ENCODE measurements around the gene VN1R4.
"Not testable (repeated sequence)": the region's sequence is repeated elsewhere in the genome, so short reads cannot be mapped to it uniquely, and the experiment has no call there.

VN1R4 gene, protein sequence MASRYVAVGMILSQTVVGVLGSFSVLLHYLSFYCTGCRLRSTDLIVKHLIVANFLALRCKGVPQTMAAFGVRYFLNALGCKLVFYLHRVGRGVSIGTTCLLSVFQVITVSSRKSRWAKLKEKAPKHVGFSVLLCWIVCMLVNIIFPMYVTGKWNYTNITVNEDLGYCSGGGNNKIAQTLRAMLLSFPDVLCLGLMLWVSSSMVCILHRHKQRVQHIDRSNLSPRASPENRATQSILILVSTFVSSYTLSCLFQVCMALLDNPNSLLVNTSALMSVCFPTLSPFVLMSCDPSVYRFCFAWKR

DNA sequence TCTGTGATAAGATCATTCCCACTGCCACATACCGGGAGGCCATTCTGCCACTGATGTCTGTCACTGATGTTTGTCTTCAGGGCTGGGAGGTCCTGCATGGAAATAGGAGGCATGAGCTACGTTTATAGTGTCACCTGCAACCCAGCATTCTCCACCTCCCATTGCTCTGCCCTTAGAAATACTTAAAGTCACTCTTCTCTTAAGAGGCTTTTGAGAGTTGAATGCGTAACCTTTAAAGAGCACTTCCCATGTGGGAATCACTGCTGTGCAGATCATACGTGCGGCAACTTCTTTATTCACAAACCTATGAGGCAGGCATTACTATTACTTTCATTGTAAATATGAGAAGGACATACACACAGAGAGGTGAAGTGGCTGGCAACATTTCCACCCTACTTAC lies at the start of gene VN1R4:
Gene VN1R4, minus strand, starts transcription at position 101 of the 400 bp plus-strand sequence. Its CDS starts 58 bp downstream, at position 43.
- not testable (repeated sequence) for DNase-seq

DNA sequence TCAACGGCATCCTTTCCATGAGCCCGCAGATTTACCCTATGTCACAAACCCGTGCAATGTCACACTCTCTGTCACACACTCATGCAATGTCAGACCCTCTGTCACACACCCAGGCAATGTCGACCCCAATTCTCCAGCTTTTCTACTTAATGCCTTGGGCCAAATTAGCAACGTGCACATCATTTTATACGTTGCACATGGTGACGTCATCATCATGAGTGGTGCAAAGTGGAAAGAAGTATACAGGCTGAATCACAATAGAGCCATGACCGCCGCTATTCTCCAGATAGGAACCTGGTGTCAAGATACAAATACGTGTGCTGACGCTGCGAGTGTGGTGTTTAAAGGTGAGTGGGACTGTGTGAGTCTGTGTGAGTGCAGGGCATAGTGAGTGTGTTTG lies 44.4 kb upstream of the VN1R4 start:
- DNase-seq: no peak

DNA sequence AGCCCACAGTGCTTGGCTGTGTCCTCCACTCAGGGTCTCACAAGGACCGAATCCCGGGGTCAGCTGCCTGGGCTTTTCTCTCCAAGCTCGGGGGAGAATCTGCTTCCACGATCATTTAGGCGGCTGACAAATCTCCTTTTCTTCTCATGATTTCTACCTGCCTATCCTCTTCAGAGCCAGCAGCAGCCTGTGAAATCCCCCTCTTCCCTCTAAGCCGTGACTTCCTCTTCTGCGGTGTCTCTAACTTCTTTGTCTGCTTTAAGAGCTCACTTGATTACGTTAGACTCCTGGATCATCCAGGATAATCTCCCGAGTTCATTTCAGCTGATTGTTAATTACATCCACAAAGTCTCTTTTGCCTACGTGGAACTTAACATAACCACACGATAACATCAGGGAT lies 43.5 kb upstream of the VN1R4 start:
- no peak for DNase-seq

DNA sequence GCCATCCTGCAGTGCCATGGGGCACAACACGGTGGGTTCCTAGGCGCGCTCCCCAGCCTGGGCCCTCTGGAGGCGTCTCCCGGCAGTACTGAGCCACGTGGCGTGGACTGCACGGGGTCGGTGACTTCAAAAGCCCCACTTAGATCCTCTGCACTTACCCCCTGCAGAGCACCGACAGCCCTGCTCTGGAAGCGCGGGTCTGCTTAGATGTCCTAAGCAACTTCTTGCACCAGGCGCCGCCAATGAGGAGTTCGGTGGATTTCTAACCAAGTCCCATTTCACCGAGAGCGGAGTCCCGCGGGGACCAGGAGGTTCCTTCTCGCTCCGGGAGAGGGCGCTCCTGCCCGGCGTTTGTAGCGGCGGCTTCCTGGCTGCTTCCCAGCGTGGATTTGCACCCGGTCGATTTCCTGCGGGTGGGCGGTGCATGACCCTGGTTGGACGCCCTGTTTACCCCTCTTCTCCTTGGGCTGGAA lies 40.9 kb upstream of the VN1R4 start:
- DNase-seq: peak; percentile 8

DNA sequence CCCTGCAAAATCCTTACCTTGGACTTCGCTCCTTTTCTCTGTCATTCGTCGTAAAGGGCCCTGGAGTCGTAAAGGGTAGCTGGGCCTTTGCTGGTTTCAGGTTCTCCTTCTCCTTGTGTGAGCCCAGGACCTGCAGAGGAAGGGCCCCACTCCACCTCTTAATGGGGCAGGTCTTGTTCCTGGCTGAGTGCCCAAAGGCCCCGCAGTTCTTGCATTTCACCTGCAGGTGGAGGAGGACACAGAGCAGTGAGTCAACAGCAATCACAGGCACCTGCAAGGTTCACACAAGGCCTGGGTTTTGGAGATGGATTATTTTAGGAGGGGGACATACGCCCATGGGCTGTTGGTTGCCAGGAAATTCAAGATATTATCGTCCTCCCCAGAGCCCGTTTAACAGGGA lies 33.8 kb upstream of the VN1R4 start:
- DNase-seq: not testable (repeated sequence)

DNA sequence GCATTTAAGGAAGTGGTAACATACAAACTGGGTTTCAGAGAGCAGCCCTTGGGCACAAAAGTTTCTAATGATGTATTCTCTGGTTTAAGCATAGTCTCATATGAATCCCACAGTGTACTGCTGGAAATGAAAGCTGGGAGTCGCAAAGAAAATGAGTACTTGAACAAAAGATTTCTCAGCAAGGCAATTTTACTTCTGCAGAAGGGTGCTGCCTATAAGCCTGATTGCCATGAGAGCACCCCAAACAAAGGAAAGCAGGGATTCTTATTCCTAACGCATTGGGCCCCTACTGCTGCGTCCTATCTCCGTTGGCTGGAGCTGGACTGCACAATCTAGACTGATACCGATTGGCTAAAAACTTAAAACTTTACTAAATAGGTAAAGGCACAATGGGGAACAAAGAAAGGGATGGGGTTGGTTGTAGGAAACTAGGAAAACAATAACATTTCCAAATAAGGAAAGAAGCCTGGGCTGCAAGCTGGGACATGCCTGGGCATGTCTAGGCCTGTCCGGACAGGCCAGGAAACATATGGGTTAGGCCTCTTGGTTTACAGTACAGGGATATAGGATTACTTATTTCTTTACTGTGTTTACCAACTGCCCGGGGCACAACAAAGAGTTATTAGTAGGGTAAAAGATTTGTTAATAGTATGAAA lies 27.4 kb upstream of the VN1R4 start:
- no peak for DNase-seq

DNA sequence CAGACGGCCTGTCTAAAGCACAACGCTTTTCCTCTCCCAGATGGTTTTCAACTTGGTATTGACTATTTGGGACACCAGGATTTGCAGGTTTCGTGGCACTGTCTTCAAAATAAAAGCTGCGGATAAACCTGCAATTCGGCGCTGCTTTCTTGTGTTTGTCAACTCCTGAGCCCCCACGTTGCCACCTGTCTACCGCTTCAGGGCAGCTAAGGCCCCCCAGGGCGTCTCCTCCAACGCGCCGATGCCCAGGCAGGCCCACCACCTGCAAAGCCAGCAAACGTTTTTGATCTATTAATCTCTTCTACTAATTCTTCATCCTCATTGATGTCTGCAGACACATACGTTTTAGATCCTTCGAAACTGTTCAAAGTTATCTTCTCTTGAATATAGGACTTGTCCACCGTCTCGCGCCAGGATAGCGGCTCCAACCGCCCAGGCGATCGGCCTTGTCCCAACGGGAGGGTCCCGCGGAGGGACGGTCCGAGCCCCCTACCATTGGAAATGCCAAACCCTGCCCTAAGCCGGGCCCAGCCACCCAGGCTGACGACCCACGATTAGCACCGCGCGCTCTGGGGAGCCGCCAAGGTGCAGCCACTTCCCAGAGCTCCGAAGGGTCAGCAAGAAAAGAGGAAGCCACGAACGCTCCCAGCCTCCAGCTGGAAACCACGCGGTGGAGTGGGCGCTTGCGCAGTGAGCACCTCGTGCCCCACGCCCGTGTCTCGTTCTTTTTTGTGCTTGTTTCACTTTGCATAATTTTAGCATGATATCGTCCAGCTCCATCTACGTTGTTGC lies 23.4 kb upstream of the VN1R4 start:
- DNase-seq: no peak

DNA sequence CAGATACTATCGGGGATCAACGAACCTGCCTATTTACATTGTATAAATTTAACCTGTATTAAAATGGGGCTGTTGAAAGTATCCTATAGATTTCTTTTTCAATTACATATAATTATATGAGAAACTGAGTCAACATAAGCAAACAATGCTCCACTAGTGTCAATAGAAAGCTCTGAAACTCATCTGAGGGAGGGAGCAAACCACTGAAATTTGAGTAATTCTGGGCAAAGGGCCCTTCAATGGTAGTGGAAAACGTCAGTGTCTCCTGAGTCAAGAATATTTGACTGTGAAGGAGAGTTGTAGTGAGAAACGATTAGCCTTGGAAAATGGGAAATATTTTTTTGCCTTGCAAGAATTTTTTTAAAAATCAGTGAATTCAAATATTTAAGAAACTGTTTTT lies 17.6 kb upstream of the VN1R4 start:
- DNase-seq: no peak

DNA sequence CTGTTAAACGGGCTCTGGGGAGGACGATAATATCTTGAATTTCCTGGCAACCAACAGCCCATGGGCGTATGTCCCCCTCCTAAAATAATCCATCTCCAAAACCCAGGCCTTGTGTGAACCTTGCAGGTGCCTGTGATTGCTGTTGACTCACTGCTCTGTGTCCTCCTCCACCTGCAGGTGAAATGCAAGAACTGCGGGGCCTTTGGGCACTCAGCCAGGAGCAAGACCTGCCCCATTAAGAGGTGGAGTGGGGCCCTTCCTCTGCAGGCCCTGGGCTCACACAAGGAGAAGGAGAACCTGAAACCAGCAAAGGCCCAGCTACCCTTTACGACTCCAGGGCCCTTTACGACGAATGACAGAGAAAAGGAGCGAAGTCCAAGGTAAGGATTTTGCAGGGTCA lies 14.4 kb upstream of the VN1R4 start:
- DNase-seq: peak; percentile 13

DNA sequence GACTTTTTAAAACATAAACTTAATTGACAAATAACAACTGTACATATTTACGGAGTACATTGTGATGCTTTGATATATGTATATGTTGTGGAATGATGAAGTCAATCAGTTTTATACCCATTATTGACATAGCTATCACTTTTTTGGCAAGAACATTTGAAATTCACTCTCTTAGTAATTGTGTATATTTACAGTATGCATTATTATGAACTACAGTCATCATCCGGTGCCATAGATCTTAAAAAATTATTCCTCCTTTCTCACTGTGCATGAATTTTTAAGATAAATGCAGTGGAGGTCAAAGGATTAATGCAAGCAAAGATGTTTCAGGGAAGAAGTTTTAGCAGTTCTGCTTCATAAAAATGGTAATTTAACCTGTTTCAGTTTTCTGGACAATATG lies 8.0 kb upstream of the VN1R4 start:
- DNase-seq: no peak

DNA sequence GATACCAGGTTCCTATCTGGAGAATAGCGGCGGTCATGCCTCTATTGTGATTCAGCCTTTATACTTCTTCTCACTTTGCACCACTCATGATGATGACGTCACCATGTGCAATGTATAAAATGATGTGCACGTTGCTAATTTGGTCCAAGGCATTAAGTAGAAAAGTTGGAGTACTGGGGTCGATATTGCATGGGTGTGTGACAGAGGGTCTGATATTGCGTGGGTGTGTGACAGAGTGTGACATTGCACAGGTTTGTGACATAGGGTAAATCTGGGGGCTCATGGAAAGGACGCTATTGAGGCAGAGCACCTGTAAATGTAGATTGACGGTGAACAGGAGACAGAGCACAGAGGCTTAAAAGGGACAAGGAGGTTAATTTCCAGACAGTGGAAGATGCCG lies 4.5 kb upstream of the VN1R4 start:
- no peak for DNase-seq

DNA sequence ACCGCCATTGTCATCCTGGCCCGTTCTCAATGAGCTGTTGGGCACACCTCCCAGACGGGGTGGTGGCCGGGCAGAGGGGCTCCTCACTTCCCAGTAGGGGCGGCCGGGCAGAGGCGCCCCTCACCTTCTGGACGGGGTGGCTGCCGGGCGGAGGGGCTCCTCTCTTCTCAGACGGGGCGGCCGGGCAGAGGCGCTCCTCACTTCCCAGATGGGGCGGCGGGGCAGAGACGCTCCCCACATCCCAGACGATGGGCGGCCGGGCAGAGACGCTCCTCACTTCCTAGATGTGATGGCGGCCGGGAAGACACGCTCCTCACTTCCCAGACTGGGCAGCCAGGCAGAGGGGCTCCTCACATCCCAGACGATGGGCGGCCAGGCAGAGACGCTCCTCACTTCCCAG lies 2.3 kb upstream of the VN1R4 start:
- not testable (repeated sequence) for DNase-seq

DNA sequence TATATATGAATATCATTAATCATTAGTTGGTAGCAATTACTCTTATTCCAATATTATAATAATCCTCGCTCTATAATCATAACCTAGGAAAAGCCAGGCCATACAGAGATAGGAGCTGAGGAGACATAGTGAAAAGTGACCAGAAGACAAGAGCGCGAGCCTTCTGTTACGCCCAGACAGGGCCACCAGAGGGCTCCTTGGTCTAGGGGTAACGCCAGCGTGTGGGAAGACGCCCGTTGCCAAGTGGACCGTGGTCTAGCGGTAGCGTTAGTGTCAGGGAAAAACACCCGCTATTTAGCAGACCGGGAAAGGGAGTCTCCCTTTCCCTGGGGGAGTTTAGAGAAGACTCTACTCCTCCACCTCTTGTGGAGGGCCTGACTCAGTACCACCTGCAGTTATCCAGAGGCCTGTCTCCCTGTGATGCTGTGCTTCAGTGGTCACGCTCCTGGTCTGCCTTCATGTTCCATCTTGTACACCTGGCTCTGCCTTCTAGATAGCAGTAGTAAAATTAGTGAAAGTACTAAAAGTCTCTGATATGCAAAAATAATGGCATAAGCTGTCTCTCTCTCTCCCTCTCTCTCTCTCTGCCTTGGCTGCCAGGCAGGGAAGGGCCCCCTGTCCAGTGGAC lies 9.7 kb downstream of the VN1R4 start, which contains the start of gene VN1R2:
Gene VN1R2, plus strand, starts transcription at position 578 of the 628 bp plus-strand sequence. CDS start 84 bp downstream, outside the sequence.
- not testable (repeated sequence) for DNase-seq

DNA sequence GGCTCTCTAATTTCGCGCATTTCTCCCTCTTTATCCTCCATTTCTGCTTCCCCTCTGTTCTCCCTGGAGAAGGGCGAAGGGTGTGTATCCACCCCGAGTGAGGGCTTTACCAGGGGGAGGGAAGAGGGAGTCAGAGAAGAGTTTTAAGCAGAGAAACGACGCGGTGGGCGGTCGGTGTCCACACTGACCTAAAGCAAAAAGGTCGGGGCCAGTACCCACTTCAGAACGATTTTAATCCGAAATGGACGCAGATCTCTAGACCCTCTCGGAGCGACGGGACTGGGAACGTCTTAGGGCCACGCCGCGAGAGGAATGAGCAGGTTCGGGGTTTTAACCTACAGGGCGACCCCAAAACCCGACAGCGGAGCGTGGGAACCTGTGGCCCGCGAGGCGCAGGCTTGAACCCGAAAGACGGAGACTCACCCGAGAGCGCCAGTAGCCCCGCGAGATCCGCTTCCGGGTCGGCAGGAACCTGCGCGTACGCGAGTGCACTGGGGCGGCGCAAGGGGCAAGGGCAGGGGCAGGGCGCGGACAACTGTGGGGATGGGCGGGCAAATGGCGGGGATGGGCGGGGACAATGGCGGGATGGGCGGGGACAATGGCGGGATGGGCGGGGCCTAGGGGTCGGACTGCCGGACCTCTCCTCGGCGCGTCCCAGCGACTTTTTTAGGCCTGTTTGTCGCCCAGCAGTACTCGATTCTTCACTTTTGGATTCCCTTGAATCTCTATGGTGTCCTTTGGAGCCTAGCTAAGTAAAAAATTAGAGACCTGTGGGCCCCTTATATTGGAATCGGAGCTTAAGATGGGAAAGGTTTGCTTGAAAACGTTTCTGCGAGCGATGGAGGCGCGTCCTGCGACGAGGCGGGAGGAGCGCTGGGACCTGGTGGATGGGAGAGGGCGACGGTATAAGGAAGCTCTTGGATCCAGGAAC lies 12.8 kb downstream of the VN1R4 start, which contains the start of gene ZNF677:
Gene ZNF677, minus strand, starts transcription at position 463 of the 931 bp plus-strand sequence. CDS start 3,323 bp downstream, outside the sequence.
- DNase-seq: peak; percentile 87

DNA sequence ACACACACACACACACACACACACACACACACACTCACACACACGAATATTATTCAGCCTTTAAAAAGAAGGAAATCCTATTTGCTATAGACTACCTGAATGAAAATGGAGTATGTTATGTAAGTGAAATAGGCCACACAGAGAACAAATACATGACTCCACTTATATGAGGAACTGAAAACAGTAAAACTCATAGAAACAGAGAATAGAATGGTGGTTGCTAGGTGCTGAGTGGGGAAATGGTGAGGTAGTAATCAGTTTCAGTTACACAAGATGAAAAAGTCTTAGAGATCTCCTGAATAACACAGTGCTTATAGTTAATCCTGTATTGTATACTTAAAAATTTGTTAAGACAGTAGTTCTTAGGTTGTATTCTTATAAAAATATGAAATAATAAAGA lies 21.0 kb downstream of the VN1R4 start:
- DNase-seq: no peak

DNA sequence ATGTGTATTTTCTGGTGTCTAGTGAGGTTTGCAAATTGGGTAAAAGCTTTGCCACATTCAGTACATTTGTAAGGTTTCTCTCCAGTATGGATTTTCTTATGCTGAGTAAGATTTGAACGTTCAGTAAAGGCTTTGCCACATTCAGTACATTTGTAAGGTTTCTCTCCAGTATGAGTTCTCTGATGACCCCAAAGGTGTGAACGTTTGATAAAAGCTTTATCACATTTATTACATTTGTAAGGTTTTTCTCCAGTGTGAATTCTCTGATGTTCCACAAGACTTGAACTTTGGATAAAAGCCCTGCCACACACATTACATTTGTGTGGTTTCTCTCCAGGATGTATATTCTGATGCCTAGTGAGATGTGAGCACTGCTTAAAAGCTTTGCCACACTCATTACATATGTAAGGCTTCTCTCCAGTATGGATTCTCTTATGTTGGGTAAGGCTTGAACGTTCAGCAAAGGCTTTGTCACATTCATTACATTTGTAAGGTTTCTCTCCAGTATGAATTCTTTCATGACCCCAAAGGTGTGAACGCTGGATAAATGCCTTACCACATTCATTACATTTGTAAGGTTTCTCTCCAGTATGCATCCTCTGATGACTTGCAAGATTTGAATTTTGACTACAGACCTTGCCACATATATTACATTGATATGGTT lies 30.3 kb downstream of the VN1R4 start:
- no peak for DNase-seq

DNA sequence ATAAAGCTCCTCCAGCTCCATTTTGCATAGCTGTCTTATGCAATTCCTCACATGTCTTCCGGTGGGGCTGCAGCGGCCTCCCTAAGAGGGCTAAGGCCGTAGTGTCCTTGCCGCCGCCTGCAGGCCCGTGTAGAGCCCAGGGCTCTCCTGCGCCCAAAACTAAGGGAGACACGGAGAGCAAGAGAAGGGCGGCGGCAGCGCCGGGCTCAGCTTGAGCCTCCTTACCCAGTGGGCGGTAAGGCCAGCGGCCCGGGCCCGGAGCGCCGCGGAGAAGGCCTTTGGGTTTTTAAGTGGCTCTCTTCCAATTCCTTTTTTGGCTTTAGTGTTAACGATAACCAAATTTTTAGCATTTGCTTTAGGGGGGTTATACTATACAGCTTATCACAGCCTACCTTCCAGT lies 42.9 kb downstream of the VN1R4 start:
- no peak for DNase-seq

DNA sequence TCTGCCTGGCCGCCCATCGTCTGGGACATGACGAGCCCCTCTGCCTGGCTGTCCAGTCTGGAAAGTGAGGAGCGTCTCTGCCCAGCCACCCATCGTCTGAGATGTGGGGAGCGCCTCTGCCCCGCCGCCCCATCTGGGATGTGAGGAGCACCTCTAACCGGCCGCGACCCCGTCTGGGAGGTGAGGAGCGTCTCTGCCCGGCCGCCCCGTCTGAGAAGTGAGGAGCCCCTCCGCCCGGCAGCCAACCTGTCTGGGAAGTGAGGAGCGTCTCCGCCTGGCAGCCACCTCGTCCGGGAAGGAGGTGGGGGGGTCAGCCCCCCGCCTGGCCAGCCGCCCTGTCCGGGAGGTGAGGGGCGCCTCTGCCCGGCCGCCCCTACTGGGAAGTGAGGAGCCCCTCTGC lies 44.8 kb downstream of the VN1R4 start:
- not testable (repeated sequence) for DNase-seq

Measured in stimulated activated CD4-positive, alpha-beta T cell treated with anti-CD3 and anti-CD28 coated beads, Interleukin-1b, Interleukin-23, amount 100 ng/mL, for 48 hours (primary cell).